ENCODE measurements around the gene GRM4.
"Not testable (repeated sequence)": the region's sequence is repeated elsewhere in the genome, so short reads cannot be mapped to it uniquely, and the experiment has no call there.

GRM4 gene

GRCh38 chr6:34146021-34146782 is at the start of gene GRM4:
Gene GRM4 (minus strand): TSS chr6:34146087. CDS start chr6:34133496, 12,591 bp downstream.
- Histone ChIP-seq H3K4me3 (peak within 1 kb of the TSS; percentile 65), H3K27me3 (peaks cover 50% of the 10 kb centered on the region), H3K9me3 (no peaks in the 10 kb centered on the region), H3K27ac (no peak within 1 kb of the TSS), H3K4me2 (peak within 1 kb of the TSS; percentile 96), H3K36me3 (no peaks in the 10 kb centered on the region), H3K4me1 (peaks cover 87% of the 10 kb centered on the region), H3K9ac (peak within 1 kb of the TSS; percentile 48; the same call in 1 of the 2 replicates), H4K20me1 (peaks cover 24% of the 10 kb centered on the region)
- TF ChIP-seq Cebpa-rat (IDR thresholded peaks at IDR 0.05) = no peak

GRCh38 chr6:34194772-34195171 is 48.9 kb upstream of the GRM4 start:
- no peak overlapping the region for H3K4me2 ChIP-seq
- H3K4me3 ChIP-seq = no peak overlapping the region
- H3K36me3 ChIP-seq = no peaks in the 10 kb centered on the region
- H3K27ac ChIP-seq = no peak overlapping the region
- H3K9me3 ChIP-seq = no peaks in the 10 kb centered on the region
- no peak overlapping the region for H3K9ac ChIP-seq
- peaks cover 21% of the 10 kb centered on the region for H3K4me1 ChIP-seq
- TF ChIP-seq Cebpa-rat (IDR thresholded peaks at IDR 0.05) = no peak
- no peaks in the 10 kb centered on the region for H3K27me3 ChIP-seq
- H4K20me1 ChIP-seq = no peaks in the 10 kb centered on the region

- Histone ChIP-seq H4K20me1 (no peaks in the 10 kb centered on the region), H3K27ac (no peak overlapping the region), H3K4me2 (no peak overlapping the region), H3K4me3 (no peak overlapping the region), H3K9me3 (no peaks in the 10 kb centered on the region), H3K4me1 (peaks cover 11% of the 10 kb centered on the region), H3K9ac (no peak overlapping the region), H3K27me3 (no peaks in the 10 kb centered on the region), H3K36me3 (no peaks in the 10 kb centered on the region)
- TF ChIP-seq Cebpa-rat (IDR thresholded peaks at IDR 0.05) = no peak
Observed at GRCh38 chr6:34190504-34191122, 44.7 kb upstream of the GRM4 start.

GRCh38 chr6:34189806-34190503 is 44.1 kb upstream of the GRM4 start:
- Histone ChIP-seq H3K4me3 (no peak overlapping the region), H3K9me3 (no peaks in the 10 kb centered on the region), H3K9ac (no peak overlapping the region), H3K4me1 (peaks cover 10% of the 10 kb centered on the region; the same call in 1 of the 2 replicates), H3K4me2 (no peak overlapping the region), H3K27me3 (no peaks in the 10 kb centered on the region), H3K36me3 (no peaks in the 10 kb centered on the region), H4K20me1 (no peaks in the 10 kb centered on the region), H3K27ac (no peak overlapping the region)
- TF ChIP-seq Cebpa-rat (IDR thresholded peaks at IDR 0.05) = no peak

- not testable (repeated sequence) for H3K27me3 ChIP-seq
Observed at GRCh38 chr6:34184726-34185125, 38.8 kb upstream of the GRM4 start.

GRCh38 chr6:34182751-34183531 is 37.1 kb upstream of the GRM4 start:
- no peak overlapping the region for H3K9ac ChIP-seq
- H4K20me1 ChIP-seq = no peaks in the 10 kb centered on the region
- no peaks in the 10 kb centered on the region for H3K36me3 ChIP-seq
- peaks cover 12% of the 10 kb centered on the region for H3K4me1 ChIP-seq
- peaks cover 20% of the 10 kb centered on the region for H3K9me3 ChIP-seq
- no peak for TF ChIP-seq Cebpa-rat (IDR thresholded peaks at IDR 0.05)
- peak overlapping the region; percentile 50 for H3K4me2 ChIP-seq
- H3K4me3 ChIP-seq = no peak overlapping the region
- H3K27me3 ChIP-seq = no peaks in the 10 kb centered on the region
- H3K27ac ChIP-seq = peak overlapping the region; percentile 45; the same call in 1 of the 2 replicates

More at GRCh38 chr6:34184726-34185125, 38.8 kb upstream of the GRM4 start:
- not testable (repeated sequence) for H3K27ac ChIP-seq, H4K20me1 ChIP-seq, H3K36me3 ChIP-seq, H3K4me3 ChIP-seq, H3K9ac ChIP-seq, H3K9me3 ChIP-seq, H3K4me2 ChIP-seq
- peaks cover 13% of the 10 kb centered on the region for H3K4me1 ChIP-seq

GRCh38 chr6:34181908-34182307 is 36.0 kb upstream of the GRM4 start:
- Histone ChIP-seq H3K4me1 (peaks cover 12% of the 10 kb centered on the region), H3K36me3 (no peaks in the 10 kb centered on the region), H4K20me1 (no peaks in the 10 kb centered on the region), H3K9ac (no peak overlapping the region), H3K9me3 (peaks cover 20% of the 10 kb centered on the region), H3K4me3 (no peak overlapping the region), H3K4me2 (no peak overlapping the region), H3K27me3 (no peaks in the 10 kb centered on the region), H3K27ac (no peak overlapping the region)
- TF ChIP-seq Cebpa-rat (IDR thresholded peaks at IDR 0.05) = no peak

- peaks cover 12% of the 10 kb centered on the region for H3K4me1 ChIP-seq
- H3K9me3 ChIP-seq = peaks cover 20% of the 10 kb centered on the region
- H3K27me3 ChIP-seq = no peaks in the 10 kb centered on the region
- no peaks in the 10 kb centered on the region for H3K36me3 ChIP-seq
- no peak for TF ChIP-seq Cebpa-rat (IDR thresholded peaks at IDR 0.05)
- H3K9ac ChIP-seq = no peak overlapping the region
- no peaks in the 10 kb centered on the region for H4K20me1 ChIP-seq
- no peak overlapping the region for H3K4me2 ChIP-seq
- H3K27ac ChIP-seq = no peak overlapping the region
- H3K4me3 ChIP-seq = no peak overlapping the region
Observed at GRCh38 chr6:34179106-34179720, 33.3 kb upstream of the GRM4 start.

Measured in BLaER1 (cell line).